ENCODE results near the gene ABLIM2.
A peak's percentile ranks its signal among the peaks of the same experiment; 100 is the strongest.
"Not testable (repeated sequence)": the region's sequence is repeated elsewhere in the genome, so short reads cannot be mapped to it uniquely, and the experiment has no call there.

ABLIM2 gene

DNA sequence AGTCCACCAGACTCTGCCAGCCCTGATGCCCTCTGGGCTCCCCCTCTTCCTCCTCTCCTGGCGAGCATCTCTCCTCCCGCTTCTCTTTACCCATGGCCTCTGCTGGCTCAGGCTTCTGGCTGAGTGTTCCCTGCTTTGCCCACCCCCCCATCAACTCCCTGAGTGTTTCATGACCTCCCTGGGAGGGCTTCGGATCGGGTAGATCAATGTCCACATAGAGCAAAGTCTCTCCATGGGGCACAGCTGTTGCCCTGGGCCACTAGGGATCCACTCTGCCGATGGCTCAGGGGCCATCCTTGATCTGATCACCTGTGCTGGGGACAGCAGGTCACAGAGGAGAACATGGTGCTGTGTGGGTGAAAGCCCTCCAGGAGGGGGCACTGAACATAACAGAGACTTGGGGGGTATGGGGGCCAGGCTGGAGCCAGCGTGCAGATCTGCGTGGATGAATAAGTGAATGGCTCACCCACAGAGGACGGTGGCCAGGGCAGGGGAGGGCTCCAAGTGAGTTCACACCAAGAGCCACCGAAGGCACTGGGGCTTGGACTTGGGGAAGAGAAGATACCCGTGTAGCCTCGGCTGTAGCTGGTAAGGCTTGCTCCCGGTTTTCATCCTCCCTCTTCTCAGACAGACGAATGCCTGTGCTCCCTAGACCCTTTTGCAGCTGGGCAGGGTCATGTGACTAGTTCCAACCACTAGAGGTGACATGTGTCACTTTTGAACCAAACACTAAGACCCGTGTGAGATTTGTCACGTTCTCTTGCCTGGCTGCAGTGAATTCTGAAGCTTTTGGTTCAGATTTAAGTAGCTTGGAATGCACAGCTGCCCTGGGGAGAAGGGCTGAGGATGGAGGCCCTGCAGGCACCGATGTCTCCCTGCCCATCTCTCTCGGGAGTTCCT is 195.8 kb downstream of the ABLIM2 start:
- DNase-seq = no peak

DNA sequence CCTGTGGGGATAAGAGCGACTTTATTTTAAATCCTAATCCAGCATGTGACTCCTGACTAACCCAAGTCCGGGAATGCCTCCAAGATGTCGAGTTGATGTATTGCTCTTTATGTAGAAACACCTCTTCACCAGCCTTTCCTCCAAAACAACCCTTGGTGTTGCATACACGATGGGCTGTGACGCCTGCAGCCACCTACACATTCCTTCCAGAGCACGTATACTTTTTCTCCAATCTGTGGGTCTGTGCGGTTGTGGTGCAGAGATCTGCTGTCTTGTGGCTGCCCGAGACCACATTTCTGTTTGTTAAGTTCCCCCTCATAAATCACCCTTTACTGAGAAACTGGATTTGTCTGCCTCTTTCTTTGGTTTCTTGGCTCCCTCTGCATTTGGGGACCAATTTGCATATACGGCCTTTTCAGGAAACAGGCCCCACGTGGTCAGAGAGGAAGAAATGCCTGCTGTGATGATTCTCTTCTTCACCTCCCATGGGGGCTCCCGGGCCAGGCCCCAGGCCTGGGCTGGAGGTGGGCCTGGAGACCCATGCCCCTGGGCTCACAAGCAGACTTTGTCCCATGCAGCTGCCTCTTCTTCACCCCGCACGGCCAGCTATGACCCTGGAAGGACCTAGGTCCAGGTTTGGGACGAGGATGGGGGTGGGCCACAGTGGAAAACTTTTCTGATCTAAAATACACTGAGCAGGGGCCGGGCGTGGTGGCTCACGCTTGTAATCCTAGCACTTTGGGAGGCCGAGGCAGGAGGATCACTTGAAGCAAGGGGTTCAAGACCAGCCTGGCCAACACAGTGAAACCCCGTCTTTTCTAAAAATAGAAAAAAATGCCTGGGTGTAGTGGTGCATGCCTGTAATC is 197.6 kb downstream of the ABLIM2 start:
- DNase-seq = peak; percentile 69

DNA sequence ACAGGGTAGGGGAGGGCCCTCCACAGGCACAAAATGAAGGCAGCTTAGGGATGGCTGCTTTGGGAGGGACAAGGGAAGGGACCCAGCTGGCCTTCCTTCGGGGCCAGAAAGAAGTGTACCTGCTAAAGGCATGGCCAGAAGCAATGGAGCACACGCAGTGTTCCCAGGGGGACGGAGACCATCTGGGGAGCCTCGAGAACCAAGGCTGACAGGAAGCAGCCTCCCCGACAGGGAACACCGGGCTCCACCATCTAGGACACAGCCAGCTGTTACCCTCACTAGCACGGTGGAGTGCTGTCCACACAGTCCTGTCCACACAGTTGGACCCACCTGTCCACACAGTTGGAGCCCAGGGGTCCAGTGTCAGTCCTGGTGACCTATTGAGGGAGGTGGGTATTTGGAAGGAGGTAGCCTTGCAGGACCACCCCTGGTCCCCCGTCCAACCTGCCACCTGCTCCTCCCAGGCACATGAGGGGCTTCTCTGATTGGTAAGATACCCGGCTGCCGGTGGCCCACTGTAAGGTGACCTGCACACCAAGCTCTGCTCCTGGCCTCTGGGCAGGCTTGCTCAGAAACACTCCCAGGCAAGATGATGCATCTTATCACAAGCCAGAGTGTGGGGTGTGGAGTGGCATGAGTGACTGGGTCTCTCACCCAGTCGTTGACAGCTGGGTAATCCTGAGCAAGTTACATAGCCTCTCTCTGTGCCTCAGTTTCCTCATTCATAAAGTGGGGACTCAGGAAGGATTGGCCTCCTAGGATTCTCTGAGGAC is 198.4 kb downstream of the ABLIM2 start:
- no peak for DNase-seq

DNA sequence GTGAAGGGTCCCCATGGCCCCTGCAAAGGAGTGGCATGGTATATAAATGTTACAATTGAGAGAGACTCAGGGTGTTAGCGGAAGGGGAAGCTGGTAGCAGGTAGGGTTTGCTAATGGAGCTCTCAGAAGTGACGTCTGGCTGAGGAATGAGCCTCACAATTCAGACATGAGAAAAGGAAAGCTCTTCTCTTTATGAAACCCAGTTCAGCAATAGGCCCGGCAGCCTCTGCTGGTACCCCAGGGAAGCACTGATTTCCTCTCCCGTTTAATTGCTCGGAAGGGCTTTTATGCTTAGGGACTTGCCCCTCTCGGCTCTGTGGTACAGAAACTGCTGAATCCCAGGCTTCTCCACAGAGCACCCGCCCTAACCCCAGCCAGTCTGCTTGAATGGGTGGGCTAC is 199.5 kb downstream of the ABLIM2 start:
- DNase-seq = no peak

DNA sequence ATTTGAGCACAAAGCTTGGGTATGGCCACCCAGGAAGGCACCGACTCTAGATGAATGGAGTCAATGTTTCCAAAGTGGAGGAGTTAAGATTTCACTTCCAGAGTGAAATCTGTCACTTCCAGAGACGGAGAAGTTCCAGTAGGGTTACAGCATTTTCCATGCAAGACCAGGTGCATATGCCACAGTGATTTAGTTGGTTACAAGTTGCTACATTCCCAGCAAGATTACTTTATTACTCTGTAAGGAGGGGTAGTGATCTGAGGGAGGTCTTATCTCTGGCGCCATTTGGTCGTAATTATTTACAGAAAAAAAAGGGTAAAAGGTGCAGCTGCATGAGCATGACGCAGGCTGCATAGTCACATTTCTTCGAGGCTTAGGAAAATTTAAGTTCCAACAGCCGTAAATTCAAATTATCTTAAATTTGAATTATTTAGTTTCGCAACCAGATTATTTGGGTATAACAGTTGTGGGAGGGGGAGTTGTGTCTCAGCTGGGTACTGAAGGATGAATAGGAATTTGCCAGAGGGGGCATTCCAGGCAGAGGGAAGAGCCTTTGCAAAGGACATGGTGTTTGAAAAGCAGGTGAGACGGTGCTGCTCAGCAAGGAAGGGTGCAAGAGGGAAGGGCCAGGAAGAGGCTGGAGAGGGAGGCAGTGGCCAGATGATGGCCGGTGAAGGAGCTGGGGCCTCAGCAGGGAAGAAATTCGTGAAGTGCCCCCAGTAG is 201.5 kb downstream of the ABLIM2 start:
- DNase-seq = no peak

DNA sequence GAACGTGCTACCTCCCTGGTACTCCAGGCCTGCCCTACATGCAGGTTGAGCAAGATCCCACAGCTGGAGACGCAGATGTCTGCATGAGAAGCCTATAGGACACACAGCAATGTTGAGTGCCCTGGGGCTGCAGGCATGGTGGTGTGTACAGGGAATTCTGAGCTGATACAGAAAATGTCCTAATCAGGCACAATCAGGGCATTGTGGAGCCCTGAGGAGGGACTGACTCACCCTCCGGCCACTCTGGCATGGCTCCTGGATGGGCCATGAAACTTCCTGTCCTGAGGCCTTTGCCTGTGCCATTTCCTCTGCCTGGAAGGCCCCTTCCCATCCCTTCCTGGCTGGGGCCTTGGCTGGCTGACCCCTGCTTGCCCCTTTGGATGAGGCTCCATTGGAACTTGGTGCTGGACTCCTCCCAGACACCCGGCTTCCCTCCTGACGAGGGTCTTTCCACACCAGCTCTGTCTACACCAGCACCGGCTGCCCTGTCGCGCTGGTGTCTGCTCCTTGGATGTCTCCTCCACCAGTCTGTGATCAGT is 202.3 kb downstream of the ABLIM2 start:
- DNase-seq = no peak

DNA sequence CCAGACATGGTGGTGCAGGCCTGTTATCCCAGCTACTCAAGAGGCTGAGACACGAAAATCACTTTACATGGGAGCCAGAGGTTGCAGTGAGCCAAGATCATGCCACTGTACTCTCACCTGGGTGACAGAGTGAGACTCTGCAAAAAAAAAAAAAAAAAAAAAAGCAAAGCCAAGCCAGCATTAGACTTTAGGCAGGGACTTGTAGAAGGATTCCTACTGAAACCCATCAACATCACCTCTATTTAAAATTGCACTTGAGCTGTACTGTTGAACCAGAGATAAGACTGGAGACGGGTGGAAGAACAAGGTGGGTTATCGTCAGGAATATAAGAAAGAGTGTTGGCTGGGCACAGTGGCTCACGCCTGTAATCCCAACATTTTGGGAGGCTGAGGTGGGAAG is 203.2 kb downstream of the ABLIM2 start:
- DNase-seq = no peak

DNA sequence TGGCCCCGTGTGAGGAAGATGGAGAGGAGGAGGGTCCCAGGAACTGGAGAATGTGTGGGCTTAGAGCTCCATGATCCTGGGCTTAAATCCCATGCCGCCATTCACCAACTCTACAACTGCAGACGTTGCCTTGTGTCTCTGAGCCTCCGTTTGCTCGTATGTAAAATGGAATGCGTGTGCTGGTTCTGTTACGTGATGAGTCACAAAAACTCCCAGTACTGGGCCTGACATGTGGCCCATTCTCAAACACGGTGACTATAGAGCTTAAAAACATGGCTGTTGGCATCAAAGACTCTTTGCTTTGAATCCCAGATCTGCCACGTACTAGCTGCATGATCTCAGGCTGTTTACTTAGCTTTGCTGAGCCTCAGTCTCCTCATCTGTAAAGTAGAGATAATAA is 206.0 kb downstream of the ABLIM2 start:
- DNase-seq = no peak

DNA sequence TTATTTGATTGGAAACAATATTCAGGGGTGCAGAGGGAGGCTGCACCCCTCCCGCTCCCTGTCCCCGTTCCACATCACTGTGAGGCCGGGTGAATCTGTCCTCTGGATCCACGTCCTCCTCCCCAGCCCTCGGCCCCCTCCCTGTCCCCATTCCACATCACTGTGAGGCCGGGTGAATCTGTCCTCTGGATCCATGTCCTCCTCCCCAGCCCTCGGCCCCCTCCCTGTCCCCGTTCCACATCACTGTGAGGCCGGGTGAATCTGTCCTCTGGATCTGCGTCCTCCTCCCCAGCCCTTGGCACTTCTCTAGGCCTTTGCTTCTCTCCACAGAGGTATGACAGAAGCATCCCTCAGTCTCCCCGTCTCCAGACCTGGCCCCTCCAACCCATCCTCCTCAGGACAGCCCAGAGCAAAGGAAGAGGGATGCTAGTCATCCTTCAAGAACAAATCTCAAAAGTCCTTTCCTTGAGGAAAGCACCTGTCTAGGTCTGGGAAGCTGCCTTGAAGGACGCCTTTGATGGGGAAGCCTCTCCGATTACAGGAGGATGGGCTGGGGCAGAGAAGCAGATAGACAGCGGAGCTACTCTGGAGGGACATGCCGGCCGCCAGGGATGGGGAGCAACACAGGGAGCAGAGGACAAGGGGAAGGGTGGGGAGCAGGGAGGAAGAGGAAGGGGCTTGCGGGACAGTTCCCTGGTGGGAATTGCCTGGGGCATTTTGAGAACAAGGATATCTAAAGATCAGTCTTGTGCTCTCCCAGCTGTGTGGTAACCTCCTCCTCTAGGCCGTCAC is 208.1 kb downstream of the ABLIM2 start:
- DNase-seq = no peak

DNA sequence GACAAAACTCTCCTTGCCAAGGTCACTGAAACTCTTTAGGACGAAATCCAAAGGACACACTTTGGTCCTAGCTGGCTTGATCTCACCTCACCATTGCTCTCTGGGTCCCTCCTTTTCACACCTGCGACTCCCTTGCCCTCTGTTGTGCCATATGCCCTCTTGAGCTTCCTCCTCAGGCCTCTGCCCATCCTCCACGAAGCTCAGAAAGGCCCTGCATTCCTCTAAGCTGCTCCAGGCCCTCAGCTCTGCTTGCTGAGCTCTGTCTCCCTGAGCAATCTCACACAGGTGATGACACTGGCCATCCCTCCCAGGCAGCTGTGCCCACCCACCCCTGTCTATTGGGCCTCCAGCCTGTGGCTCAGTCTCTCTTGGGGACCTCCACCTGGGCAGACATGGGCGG is 208.9 kb downstream of the ABLIM2 start:
- DNase-seq = no peak

DNA sequence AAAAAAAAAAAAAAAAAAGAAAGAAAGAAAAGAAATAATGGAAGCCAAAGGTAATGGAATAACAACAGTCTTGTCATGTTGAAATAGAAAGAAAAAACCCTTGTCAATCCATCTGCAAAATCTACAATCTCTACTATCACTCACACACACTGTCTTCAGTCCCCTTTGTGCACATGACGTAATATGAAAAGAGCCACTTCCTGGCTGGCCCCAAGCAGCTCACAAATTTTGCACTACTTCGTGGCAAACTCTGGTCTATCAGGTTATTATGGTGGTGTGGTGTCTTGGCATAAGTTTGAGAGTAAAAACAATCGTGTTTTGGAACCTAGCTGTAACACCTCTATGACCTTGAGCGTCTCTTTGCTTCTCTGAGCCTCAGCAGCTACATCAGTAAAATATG is 210.7 kb downstream of the ABLIM2 start:
- DNase-seq = no peak

DNA sequence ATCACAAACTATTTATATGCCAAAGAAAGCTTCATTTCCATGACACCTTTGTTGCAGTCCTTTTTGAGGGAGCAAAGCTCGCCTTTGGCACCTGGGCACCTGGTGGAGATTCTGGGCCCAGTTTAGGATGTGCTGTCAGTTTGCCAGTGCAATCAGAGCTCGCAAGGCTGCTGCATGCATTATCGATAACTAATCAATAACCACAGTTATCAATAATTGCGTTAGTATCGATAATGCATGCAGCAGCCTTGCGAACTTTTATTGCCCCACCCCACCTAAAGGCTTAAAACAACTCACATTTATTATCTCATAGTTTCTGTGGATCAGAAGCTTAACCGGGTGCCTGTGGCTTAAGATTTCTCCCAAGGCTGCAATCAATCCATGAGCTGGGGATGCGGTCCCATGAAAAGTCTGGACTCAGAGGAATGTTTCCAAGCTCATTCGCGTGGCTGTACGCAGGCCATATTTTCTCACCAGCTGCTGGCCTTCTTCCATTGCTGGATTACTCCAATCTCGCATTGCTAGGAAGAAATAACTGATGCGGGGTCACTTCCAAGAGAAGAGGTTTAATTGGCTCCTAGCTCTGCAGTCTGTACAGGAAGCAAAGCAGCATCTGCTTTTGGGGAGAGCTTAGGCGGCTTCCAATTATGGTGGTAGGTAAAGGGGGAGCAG is 212.8 kb downstream of the ABLIM2 start:
- DNase-seq = no peak

DNA sequence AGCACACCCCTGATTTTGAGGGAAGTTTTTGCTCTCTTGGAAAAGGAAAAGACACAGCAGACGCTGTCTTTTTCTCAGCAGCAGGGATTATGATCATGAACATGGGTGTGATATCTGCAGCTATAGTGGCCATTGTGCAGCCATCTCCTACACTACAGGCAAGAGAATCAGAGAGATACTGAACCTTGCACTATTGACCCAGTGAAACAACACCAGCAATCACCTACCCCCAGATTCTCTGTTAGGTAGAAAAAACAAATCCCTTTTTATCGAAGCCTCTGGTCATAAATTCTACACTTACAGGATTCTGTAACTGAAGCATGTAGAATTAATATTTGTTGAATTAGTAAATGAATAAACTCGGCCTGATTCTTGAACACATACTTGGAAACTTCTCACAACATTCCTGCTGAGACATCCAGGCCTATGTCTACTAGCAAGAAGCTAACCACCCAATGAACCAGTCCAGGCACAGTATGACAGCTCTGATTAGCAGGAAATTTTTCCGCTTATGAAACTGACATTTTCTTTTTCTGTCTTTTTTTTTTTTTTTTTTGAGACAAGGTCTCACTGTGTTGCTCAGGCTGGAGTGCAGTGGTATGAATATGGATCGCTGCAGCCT is 213.9 kb downstream of the ABLIM2 start:
- no peak for DNase-seq

DNA sequence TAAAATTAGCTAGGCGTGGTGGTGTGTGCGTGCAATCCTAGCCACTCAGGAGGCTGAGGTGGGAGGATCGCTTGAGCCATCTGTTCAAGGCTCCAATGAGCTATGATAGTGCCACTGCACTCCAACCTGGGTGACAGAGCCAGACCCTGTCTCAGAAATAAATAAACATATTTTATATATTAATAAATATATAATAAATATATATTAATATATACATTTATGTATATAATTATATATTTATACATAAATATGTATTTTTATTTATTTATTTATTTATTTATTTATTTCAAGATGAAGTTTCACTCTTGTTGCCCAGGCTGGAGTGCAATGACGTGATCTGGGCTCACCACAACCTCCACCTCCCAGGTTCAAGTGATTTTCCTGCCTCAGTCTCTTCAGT is 214.9 kb downstream of the ABLIM2 start:
- DNase-seq = not testable (repeated sequence)

DNA sequence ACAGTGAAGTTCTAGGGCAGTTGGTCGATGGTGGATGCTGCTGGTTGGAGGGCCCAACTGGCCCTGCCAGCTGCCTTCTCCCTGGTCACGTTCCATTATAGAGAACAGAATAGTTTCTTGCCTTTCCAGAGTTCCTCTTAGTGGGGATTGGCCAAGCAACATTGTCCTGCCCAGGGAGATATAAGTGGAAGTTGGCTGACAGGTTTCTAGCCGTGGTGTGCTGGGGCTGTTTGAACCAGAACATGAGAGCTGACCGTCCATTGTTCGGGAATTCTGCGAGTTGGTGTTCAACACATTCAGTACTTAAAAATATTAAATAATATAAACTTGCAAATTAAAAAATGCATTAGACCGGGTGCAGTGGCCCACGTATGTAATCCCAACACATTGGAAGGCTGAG is 215.4 kb downstream of the ABLIM2 start:
- no peak for DNase-seq

DNA sequence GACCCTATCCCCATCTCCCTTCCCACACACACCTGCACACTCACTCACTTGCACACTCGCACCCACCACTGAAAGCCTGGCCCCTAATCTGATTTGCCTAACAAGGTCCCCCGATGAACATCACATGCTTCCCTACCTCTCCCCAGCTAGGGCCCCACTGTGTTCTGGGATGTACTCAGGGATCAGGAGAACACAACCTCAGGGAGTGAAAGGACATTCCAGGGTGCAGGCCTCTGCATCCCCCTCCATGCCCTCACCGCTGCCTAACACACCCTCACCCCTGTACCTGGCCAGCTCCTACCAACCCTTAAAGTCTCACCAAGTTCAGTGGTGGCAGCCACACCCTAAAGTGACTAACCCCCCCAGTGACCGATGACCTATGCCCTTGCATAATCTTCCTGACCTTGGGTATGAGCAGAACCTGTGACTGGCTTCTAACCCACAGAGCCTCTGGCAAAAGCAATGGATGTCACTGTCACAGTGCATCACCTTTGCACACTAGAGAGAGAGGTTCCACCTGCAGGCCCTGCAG is 216.6 kb downstream of the ABLIM2 start:
- DNase-seq = no peak

DNA sequence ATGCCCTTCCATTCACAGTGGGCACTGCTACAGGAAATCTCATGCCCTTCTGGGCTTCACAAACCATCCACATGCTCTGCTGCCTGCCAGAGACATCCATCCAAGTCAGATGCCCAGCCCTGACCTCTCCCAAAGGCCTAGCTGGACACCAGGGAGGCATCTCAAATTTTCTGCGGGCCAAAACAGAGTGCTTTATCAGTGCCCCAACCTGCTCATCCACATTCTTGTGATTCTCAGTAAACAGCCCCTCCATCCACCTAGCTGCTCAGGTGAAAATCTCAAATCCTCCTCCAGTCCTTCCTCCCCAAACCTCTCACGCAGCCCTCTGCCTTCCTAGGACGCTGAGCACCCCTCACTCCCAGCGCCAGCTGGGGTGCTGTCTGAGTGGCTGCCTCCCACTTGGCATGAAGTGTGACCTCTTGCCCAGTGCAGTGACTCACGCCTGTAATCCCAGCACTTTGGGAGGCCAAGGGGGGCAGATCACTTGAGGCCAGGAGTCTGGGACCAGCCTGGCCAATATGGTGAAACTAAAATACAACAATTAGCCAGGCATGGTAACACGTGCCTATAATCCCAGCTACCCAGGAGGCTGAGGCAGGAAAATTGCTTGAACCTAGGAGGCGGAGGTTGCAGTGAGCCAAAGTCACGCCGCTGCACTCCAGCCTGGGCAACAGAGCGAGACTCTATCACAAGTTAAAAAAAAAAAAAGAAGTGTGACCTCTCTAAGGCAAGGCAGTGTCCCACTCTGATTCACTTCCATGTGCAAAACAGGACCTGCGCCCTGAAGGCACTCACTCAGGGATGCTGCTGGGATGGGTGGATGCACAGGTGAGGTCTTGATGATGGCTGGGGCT is 217.3 kb downstream of the ABLIM2 start:
- DNase-seq = peak; percentile 22

DNA sequence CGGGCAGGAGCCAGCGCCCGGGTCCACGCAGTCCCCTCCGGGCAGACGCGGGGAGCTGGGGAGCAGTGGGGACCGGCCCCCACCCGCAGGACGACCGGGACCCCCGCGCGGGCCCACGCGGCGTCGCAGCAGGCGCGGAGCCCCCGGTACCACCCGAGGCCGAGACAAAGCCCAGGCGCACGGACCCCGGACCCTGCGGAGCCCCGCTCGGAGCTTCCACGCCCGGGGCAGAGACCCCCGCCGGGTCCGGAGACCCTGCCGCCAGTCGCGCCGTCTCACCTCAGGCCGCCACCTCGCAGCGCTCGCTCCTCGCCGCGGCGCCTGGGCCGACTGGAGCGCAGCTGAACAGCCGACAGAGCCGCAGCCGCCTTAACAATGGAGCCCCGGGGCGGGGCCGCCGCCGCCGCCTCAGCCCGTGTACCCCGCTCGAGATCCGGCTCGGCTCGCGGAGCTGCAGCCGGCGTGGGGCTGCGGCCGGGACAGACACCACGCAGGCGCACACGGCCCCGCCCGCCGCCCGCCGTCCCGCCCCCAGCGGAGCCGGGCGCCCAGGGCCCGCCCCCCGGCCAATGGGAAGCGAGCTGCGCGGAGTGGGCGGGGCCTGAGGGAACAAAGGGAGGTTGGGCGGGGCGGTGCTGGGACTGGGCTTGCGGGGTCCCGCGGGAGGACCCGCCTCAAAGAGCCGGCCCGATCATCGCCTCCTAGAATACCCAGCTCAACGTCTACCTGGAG is 219.1 kb downstream of the ABLIM2 start, which contains the start of gene AFAP1:
Gene AFAP1, minus strand, starts transcription at position 485 of the 732 bp plus-strand sequence. CDS start 67,783 bp downstream, outside the sequence.
- DNase-seq = peak; percentile 94
